Keratinocyte (primary cell): ENCODE results near the gene TACC3. TPM values are rescaled to one million over a fixed set of nuclear protein-coding genes. Genes with fewer than 3 reads are reported as not detected.

Experiments used
- DNase-seq: peaks from one replicate; pipeline ENCODE4 v3.0.0-alpha.2; 2011; ENCODE audit warnings: low read depth, missing footprints, low spot score
- FAIRE-seq: peaks from 2 replicates; lab custom pipeline; 2011; peaks lifted over from hg19 to GRCh38; lab: Jason Lieb, UNC
- H2AFZ ChIP-seq: 2 replicates; pipeline ENCODE4 v1.6.0; 2012; ENCODE audit warnings: low read length, control low read depth, inconsistent platforms; ENCODE audit not compliant: control insufficient read depth
- H3K27ac ChIP-seq: 2 replicates; pipeline ENCODE4 v1.5.1; 2011; ENCODE audit warnings: low read length; ENCODE audit not compliant: control insufficient read depth, insufficient read depth
- H3K27me3 ChIP-seq: 3 replicates; pipeline ENCODE4 v1.6.0; 2011; ENCODE audit warnings: low read length; ENCODE audit not compliant: control insufficient read depth, insufficient read depth; ENCODE audit errors: extremely low read depth
- H3K36me3 ChIP-seq, 2 experiments: 2 replicates in 1 of 2; 3 replicates in 1 of 2; pipeline ENCODE4 v1.5.1; 2011; ENCODE audit warnings: low read length in 2 of 2, mild to moderate bottlenecking in 1 of 2; ENCODE audit not compliant: control insufficient read depth in 2 of 2, insufficient read depth in 2 of 2; ENCODE audit errors: extremely low read depth in 1 of 2
- H3K4me1 ChIP-seq: 3 replicates; pipeline ENCODE4 v1.5.1; 2011; ENCODE audit warnings: low read length; ENCODE audit not compliant: control insufficient read depth, insufficient read depth; ENCODE audit errors: extremely low read depth
- H3K4me2 ChIP-seq: 3 replicates; pipeline ENCODE4 v1.6.0; 2011; ENCODE audit warnings: low read depth, low read length; ENCODE audit not compliant: control insufficient read depth, insufficient read depth; ENCODE audit errors: extremely low read depth
- H3K4me3 ChIP-seq, 3 experiments: fragments of 200-600 bp in 1 of 3; sonication (generic) in 1 of 3; 2 replicates in 2 of 3; 3 replicates in 1 of 3; pipeline ENCODE4 v1.5.1; 2011 to 2016; ENCODE audit warnings: low read length in 3 of 3, mild to moderate bottlenecking in 3 of 3, control low read depth in 2 of 3, inconsistent platforms in 1 of 3, low read depth in 1 of 3, mixed read lengths in 1 of 3, mixed run types in 1 of 3, moderate library complexity in 1 of 3; ENCODE audit not compliant: control insufficient read depth in 2 of 3, insufficient read depth in 2 of 3; ENCODE audit errors: extremely low read depth in 1 of 3
- H3K79me2 ChIP-seq: 2 replicates; pipeline ENCODE4 v1.6.0; 2012; ENCODE audit warnings: low read length; ENCODE audit not compliant: control insufficient read depth, insufficient read depth
- H3K9ac ChIP-seq: 3 replicates; pipeline ENCODE4 v1.6.0; 2011; ENCODE audit warnings: low read length; ENCODE audit not compliant: control insufficient read depth, insufficient read depth; ENCODE audit errors: extremely low read depth
- H3K9me1 ChIP-seq: 3 replicates; pipeline ENCODE4 v1.6.0; 2011; ENCODE audit warnings: low read length; ENCODE audit not compliant: control insufficient read depth, insufficient read depth; ENCODE audit errors: extremely low read depth
- H3K9me3 ChIP-seq: 2 replicates; pipeline ENCODE4 v1.5.1; 2012; ENCODE audit warnings: low read depth, low read length; ENCODE audit not compliant: control insufficient read depth
- H4K20me1 ChIP-seq: 3 replicates; pipeline ENCODE4 v1.6.0; 2011; ENCODE audit warnings: low read length; ENCODE audit not compliant: control insufficient read depth, insufficient read depth; ENCODE audit errors: extremely low read depth
- EZH2 ChIP-seq: IDR thresholded peaks from one replicate; pipeline ENCODE4 v1.6.1; 2012; ENCODE audit warnings: inconsistent platforms, mild to moderate bottlenecking, low read length, moderate library complexity
- dilution Hi-C: fragments of 300-500 bp; cut with MboI; formaldehyde crosslinking; loops from one replicate; pipeline ENCODE4 v1.7.0; 2020; ENCODE audit warnings: low sequenced_read_pairs; ENCODE audit not compliant: extremely low pct_ligation_motif_present
- polyA plus RNA-seq, 5 experiments: library from polyadenylated mRNA; depleted of rRNA in 3 of 5; stranded (reverse) in 3 of 5; stranded (forward) in 1 of 5; unstranded in 1 of 5; fragments of >200 nt; gene quantifications; 1 replicate in 1 of 5; 2 replicates in 3 of 5; 3 replicates in 1 of 5; pipeline versions ENCODE4 v1.2.1 to v1.2.3, GENCODE V29; 2011 to 2012; ENCODE audit warnings: missing spikeins in 2 of 5, low read depth in 1 of 5, low replicate concordance in 1 of 5
- TF ChIP-seq, protein P1 (sequence below), 3 experiments: IDR thresholded peaks in 1 of 3; conservative IDR thresholded peaks in 1 of 3; optimal IDR thresholded peaks in 1 of 3; 2 replicates in 2 of 3; 3 replicates in 1 of 3; pipeline versions ENCODE3 to v1.5.1; 2011; ENCODE audit warnings: low read length in 3 of 3, mild to moderate bottlenecking in 3 of 3, moderate library complexity in 2 of 3, control low read depth in 1 of 3, inconsistent platforms in 1 of 3; ENCODE audit not compliant: insufficient read depth in 2 of 3; ENCODE audit errors: extremely low read depth in 1 of 3

Gene TACC3
- polyA plus RNA-seq, 1 donor (not counting 4 experiments of a cell fraction or from before 2014, with no cell fraction given) = 19.1 TPM

DNA sequence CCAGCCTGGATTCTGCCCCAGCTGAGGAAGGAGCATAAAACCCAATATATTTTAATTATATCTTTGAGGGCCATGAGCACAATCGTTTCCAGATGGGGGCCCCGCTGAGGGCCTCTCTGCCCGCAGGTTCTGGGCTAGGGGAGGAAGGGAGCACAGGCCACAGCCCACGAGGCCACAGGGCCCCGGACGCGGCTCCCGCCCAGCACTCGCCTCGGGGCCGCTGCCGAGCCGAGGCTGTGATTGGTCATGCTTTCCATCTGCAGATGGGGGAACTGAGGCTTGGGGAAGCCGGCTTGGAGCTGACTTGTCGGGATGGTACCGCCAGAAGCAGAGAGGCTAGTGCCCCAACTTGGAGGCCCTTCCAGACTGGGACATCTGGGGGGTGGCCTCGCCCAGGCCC, 34.0 kb downstream of the TACC3 start:
- no peak overlapping the region for H3K4me3 ChIP-seq
- peaks cover 73% of the 10 kb centered on the region for H3K4me1 ChIP-seq
- H3K27ac ChIP-seq = no peak overlapping the region
- no peaks in the 10 kb centered on the region for H3K9me3 ChIP-seq
- dilution Hi-C loops = no loop called here
- TF ChIP-seq, protein P1, sequence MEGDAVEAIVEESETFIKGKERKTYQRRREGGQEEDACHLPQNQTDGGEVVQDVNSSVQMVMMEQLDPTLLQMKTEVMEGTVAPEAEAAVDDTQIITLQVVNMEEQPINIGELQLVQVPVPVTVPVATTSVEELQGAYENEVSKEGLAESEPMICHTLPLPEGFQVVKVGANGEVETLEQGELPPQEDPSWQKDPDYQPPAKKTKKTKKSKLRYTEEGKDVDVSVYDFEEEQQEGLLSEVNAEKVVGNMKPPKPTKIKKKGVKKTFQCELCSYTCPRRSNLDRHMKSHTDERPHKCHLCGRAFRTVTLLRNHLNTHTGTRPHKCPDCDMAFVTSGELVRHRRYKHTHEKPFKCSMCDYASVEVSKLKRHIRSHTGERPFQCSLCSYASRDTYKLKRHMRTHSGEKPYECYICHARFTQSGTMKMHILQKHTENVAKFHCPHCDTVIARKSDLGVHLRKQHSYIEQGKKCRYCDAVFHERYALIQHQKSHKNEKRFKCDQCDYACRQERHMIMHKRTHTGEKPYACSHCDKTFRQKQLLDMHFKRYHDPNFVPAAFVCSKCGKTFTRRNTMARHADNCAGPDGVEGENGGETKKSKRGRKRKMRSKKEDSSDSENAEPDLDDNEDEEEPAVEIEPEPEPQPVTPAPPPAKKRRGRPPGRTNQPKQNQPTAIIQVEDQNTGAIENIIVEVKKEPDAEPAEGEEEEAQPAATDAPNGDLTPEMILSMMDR (optimal IDR thresholded peaks at IDR 0.05 in 1 of 3, IDR thresholded peaks at IDR 0.05 in 1 of 3, conservative IDR thresholded peaks at IDR 0.05 in 1 of 3; ENCODE audit: extremely low read depth in 1 of 3, insufficient read depth in 2 of 3, low read length in 3 of 3) = no peak
- TF ChIP-seq EZH2 = no peak
- no peak overlapping the region for H3K4me2 ChIP-seq
- no peaks in the 10 kb centered on the region for H3K27me3 ChIP-seq
- DNase-seq (no peak), FAIRE-seq (no peak)
- H3K9me1 ChIP-seq = peaks cover 2% of the 10 kb centered on the region
- H3K9ac ChIP-seq = no peak overlapping the region
- no peak overlapping the region for H2AFZ ChIP-seq
- no peaks in the 10 kb centered on the region for H3K36me3 ChIP-seq
- H3K79me2 ChIP-seq = no peaks in the 10 kb centered on the region
- H4K20me1 ChIP-seq = no peaks in the 10 kb centered on the region

DNA sequence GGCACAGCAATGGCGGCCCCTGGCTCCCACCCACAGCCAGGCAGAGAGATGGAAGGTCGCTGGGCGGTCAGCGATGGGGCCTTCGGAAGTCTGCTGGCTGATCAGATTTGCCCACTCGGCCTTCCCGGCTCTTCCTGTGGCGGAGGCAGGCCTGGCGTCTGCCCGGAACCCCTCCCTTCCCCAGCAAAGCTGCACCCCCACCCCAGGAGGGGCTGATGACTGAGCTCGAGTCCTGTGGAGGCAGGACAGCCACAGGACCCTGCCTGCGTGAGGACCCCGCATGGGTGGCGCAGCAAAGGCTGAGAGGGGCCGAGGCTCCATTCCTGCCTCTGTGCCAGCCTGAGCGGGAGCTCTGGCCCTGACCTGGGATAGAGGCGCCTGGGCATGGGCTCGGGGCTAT, 34.8 kb downstream of the TACC3 start:
- TF ChIP-seq, protein P1 (optimal IDR thresholded peaks at IDR 0.05 in 1 of 3, IDR thresholded peaks at IDR 0.05 in 1 of 3, conservative IDR thresholded peaks at IDR 0.05 in 1 of 3; ENCODE audit: extremely low read depth in 1 of 3, insufficient read depth in 2 of 3, low read length in 3 of 3) = no peak
- TF ChIP-seq EZH2 = no peak
- no peak overlapping the region for H3K4me3 ChIP-seq
- DNase-seq = no peak
- H2AFZ ChIP-seq = peak overlapping the region; percentile 22
- no peaks in the 10 kb centered on the region for H3K36me3 ChIP-seq
- H3K9me3 ChIP-seq = no peaks in the 10 kb centered on the region
- H3K9me1 ChIP-seq = peaks cover 2% of the 10 kb centered on the region
- FAIRE-seq = no peak
- H4K20me1 ChIP-seq = no peaks in the 10 kb centered on the region
- H3K27ac ChIP-seq = no peak overlapping the region
- H3K9ac ChIP-seq = no peak overlapping the region
- H3K79me2 ChIP-seq = no peaks in the 10 kb centered on the region
- peak overlapping the region; percentile 16 for H3K4me2 ChIP-seq
- H3K27me3 ChIP-seq = no peaks in the 10 kb centered on the region
- peaks cover 77% of the 10 kb centered on the region for H3K4me1 ChIP-seq
- dilution Hi-C loops = no loop called here
